NCI-H1436 treated with DMSO at 0.1 percent for 48 hours (cell line): ENCODE results near the gene PLEKHF1.
"Not testable (repeated sequence)": the region's sequence is repeated elsewhere in the genome, so short reads cannot be mapped to it uniquely, and the experiment has no call there.

Experiments used
- DNase-seq: peaks from one replicate; lab custom pipeline; 2025; lab: John Stamatoyannopoulos, UW

Gene PLEKHF1

GRCh38 chr19:29702161-29702962, 37.1 kb downstream of the PLEKHF1 start:
- DNase-seq: no peak

DNA sequence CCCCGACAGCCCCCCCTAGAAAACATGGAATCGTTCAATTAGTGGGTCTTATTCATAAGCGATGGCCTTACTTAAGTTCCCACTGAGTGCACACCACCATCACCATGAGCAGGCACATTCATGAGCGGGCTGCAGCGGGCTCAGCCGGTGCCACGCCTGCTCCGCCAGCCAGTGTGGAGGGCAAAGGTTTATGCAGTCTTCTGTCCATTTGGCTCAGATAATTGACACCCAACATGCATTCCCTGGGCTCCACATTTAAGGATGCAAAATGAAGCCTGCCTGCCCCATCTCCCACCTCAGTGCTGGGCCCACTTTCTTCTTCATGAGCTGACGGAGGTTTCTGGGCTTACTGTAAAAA, 37.7 kb downstream of the PLEKHF1 start:
- DNase-seq: no peak

DNA sequence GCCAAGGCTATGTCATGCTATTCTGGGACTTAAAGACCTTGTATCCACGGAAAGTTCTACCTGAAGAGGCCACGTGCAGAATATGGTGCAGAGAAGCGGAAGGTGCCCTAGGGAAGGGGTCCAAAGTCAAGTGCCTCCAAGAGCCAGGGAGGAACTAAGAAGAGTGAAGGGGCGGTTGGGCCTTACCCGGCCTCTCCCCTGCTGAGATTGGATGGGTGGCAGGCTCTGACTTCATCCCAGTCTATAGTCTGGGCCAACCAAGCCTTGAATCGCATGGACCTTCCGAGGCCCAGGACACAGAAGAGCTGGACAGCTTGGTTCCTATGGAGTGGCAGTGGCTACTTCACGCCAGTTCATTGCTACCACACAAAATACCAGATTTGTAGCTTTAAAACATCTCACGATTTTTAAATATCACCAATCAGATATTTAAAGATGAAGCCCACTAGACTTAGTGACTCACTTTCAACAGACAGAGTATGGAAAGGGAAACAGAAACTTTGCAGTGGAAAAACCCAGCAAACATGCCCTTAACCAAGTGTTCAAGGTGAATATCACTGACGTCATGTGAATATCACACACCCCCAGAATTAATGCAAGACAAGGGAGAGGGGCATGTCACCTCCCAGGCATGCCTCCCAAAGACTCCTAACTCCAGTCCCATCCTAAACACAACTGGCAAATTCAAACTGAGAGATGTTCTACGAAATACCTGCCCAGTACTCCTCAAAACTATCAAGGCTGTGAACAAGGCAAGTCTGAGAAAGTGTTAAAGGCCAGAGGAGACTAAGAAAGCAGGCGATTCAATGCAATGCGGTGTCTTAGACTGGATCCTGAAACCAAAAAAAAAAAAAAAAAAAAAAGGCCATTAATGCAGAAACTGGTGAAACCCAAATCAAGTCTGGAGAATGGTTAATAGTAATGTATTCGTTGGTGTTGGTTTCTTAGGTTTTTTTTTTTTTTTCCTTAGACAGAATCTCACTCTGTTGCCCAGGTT, 39.6 kb downstream of the PLEKHF1 start:
- DNase-seq: no peak

GRCh38 chr19:29705706-29706105, 40.4 kb downstream of the PLEKHF1 start:
- no peak for DNase-seq

- DNase-seq: no peak
These were observed 41.4 kb downstream of the PLEKHF1 start for GRCh38 chr19:29706635-29707034.

DNA sequence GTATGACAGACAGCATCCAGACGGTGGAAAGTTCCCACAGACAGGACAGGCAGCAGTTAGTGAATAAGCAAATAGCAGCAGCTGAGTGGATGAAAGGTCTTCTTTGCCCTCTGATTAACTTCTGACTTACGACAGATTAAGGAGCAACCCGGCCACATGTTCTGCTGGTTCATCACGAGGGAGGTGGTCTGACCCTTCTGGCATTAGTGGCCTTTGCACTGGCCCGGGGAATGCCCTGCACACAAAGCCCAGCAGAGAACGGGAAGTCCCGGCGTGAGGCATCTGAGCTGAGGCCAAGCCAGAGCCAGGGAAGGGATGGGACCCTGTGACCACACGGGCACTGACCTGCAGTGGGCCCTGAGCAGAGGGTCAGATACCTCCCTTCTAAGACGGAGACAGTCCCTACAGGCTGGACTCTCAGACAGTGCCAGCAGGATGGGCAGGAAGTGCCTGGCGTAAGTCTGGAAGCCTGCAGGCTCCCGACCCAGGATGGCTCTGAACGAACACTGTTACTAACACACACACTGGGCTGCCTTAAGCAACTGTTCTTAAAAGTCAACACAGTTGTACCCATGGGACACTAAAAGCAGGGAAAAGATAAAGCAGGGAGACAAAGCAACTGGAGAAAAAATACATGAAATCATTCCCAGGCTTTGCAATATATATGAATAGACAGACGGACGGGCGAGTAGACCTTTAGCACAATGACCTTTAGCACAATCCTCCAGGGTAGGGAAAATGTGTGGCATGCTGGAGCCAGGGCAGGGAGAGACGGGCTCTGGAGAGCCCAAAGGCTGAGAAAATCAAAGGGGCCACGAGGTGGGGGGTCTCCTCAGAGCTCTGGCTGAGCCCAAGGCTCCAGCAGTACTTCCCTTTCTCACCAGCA, 43.5 kb downstream of the PLEKHF1 start:
- no peak for DNase-seq

GRCh38 chr19:29709440-29709798, 44.2 kb downstream of the PLEKHF1 start:
- not testable (repeated sequence) for DNase-seq

GRCh38 chr19:29711584-29712132, 46.4 kb downstream of the PLEKHF1 start:
- no peak for DNase-seq

GRCh38 chr19:29712744-29713516, 47.7 kb downstream of the PLEKHF1 start:
- no peak for DNase-seq

- DNase-seq: no peak
These were observed 49.2 kb downstream of the PLEKHF1 start for GRCh38 chr19:29714371-29714952.

GRCh38 chr19:29714953-29715700, 49.9 kb downstream of the PLEKHF1 start, which contains the start of gene C19orf12:
Gene C19orf12 (minus strand): TSS chr19:29715261. CDS start chr19:29708413, 6,848 bp downstream.
- DNase-seq: no peak

GRCh38 chr19:29715701-29716581, 50.7 kb downstream of the PLEKHF1 start:
- no peak for DNase-seq

DNA sequence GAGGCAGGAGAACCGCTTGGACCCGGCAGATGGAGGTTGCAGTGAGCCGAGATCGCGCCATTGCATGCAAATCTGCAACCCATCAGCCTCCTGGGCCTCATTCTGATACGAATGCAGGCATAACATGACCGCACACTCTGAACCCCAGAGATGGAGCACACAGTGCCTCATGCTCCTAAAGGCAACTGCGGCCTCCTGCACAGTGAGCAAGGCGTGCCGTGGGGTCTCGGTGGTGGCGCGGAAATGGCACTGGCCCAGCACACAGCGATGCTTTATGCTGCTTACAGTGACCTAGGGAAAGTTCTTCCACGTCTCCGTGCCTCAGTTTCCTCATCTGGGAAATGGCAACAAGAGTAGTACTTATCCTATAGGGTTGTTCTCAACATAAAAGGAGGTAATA, 51.8 kb downstream of the PLEKHF1 start:
- DNase-seq: no peak

- DNase-seq: no peak
These were observed 58.9 kb downstream of the PLEKHF1 start for GRCh38 chr19:29724102-29724641.

GRCh38 chr19:29724746-29725145, 59.5 kb downstream of the PLEKHF1 start:
- no peak for DNase-seq
